Coronary artery (tissue), 2 donors: ENCODE measurements around the gene ZC3H8.
"Not testable (repeated sequence)": the region's sequence is repeated elsewhere in the genome, so short reads cannot be mapped to it uniquely, and the experiment has no call there.

Source experiments
- DNase-seq: peaks from one replicate; pipeline ENCODE4 v3.0.0-alpha.2; 2017; ENCODE audit warnings: low spot score
- H3K27ac ChIP-seq, 2 donors: fragments of 200-600 bp; sonication (generic); one replicate each; pipeline ENCODE4 v1.5.1; 2016 to 2019
- H3K4me3 ChIP-seq: fragments of 200-600 bp; sonication (generic); 2 replicates; pipeline ENCODE4 v1.5.1; 2016; ENCODE audit warnings: mild to moderate bottlenecking, moderate library complexity
- CTCF ChIP-seq: fragments of 200-600 bp; sonication (generic); IDR thresholded peaks from one replicate; pipeline ENCODE4 v1.5.1; 2019; ENCODE audit warnings: antibody characterized with exemption

ZC3H8 gene

GRCh38 chr2:112220186-112220585, 34.7 kb downstream of the ZC3H8 start:
- no peak for TF ChIP-seq CTCF

GRCh38 chr2:112217854-112218253, 37.0 kb downstream of the ZC3H8 start:
- no peak for DNase-seq
- TF ChIP-seq CTCF, result no peak
- Histone ChIP-seq H3K27ac (no peak overlapping the region), H3K4me3 (no peak overlapping the region)

More at GRCh38 chr2:112220186-112220585, 34.7 kb downstream of the ZC3H8 start:
- DNase-seq, result no peak
- Histone ChIP-seq H3K4me3 (no peak overlapping the region), H3K27ac (no peak overlapping the region)

GRCh38 chr2:112216167-112216566, 38.7 kb downstream of the ZC3H8 start:
- Histone ChIP-seq H3K27ac (no peak overlapping the region), H3K4me3 (no peak overlapping the region)
- no peak for TF ChIP-seq CTCF
- DNase-seq, result no peak

GRCh38 chr2:112207905-112208304, 46.9 kb downstream of the ZC3H8 start:
- H3K4me3 ChIP-seq, DNase-seq: not testable (repeated sequence)

GRCh38 chr2:112204411-112204810, 50.4 kb downstream of the ZC3H8 start:
- Histone ChIP-seq H3K4me3 (no peak overlapping the region), H3K27ac (no peak overlapping the region)
- DNase-seq, result no peak
- no peak for TF ChIP-seq CTCF

More at GRCh38 chr2:112207905-112208304, 46.9 kb downstream of the ZC3H8 start:
- H3K27ac ChIP-seq, result not testable (repeated sequence)

- TF ChIP-seq CTCF, result no peak
- DNase-seq, result no peak
- H3K4me3 ChIP-seq, result no peak overlapping the region
- H3K27ac ChIP-seq, result no peak overlapping the region
Observed at GRCh38 chr2:112201696-112202430, 53.0 kb downstream of the ZC3H8 start.

GRCh38 chr2:112199188-112199587, 55.7 kb downstream of the ZC3H8 start:
- no peak overlapping the region for H3K27ac ChIP-seq
- no peak for TF ChIP-seq CTCF
- DNase-seq, result no peak

More at GRCh38 chr2:112199188-112199587, 55.7 kb downstream of the ZC3H8 start:
- H3K4me3 ChIP-seq, result no peak overlapping the region
